Epithelial cell of esophagus (primary cell): ENCODE results near the gene ZMAT2.
"Not testable (repeated sequence)": the region's sequence is repeated elsewhere in the genome, so short reads cannot be mapped to it uniquely, and the experiment has no call there.

Experiments
- DNase-seq: peaks from one replicate; pipeline ENCODE4 v3.0.0; 2010; ENCODE audit warnings: low read depth
- H3K4me3 ChIP-seq: 2 replicates; pipeline ENCODE4 v1.5.1; 2011; ENCODE audit warnings: mild to moderate bottlenecking, low read length, control low read depth
- TF ChIP-seq, protein P1 (sequence below): IDR thresholded peaks from 2 replicates; pipeline ENCODE4 v1.5.1; 2011; ENCODE audit warnings: low read depth, mild to moderate bottlenecking, low read length, control low read depth, inconsistent platforms; ENCODE audit not compliant: insufficient read depth; ENCODE audit errors: missing control alignments

Gene ZMAT2

GRCh38 chr5:140690376-140690932 lies 9.8 kb upstream of the ZMAT2 start:
- H3K4me3 ChIP-seq = peak overlapping the region; percentile 85
- no peak for DNase-seq
- TF ChIP-seq, protein P1, sequence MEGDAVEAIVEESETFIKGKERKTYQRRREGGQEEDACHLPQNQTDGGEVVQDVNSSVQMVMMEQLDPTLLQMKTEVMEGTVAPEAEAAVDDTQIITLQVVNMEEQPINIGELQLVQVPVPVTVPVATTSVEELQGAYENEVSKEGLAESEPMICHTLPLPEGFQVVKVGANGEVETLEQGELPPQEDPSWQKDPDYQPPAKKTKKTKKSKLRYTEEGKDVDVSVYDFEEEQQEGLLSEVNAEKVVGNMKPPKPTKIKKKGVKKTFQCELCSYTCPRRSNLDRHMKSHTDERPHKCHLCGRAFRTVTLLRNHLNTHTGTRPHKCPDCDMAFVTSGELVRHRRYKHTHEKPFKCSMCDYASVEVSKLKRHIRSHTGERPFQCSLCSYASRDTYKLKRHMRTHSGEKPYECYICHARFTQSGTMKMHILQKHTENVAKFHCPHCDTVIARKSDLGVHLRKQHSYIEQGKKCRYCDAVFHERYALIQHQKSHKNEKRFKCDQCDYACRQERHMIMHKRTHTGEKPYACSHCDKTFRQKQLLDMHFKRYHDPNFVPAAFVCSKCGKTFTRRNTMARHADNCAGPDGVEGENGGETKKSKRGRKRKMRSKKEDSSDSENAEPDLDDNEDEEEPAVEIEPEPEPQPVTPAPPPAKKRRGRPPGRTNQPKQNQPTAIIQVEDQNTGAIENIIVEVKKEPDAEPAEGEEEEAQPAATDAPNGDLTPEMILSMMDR = no peak

GRCh38 chr5:140690941-140691924 lies 9.0 kb upstream of the ZMAT2 start, which contains the start of the genes HARS1 and HARS2:
Gene HARS1 (minus strand): TSS chr5:140691370. CDS start chr5:140691304, 66 bp downstream.
Gene HARS2 (plus strand): TSS chr5:140691455. CDS start chr5:140691649, 194 bp downstream.
- H3K4me3 ChIP-seq = peak within 1 kb of the TSS; percentile 85
- TF ChIP-seq, protein P1 = no peak
- DNase-seq = peak; percentile 98

- DNase-seq = no peak
- TF ChIP-seq, protein P1 = no peak
- no peak overlapping the region for H3K4me3 ChIP-seq
Measured at GRCh38 chr5:140694276-140694675, 6.0 kb upstream of the ZMAT2 start.

- H3K4me3 ChIP-seq = no peak overlapping the region
- no peak for DNase-seq
- TF ChIP-seq, protein P1 = no peak
Measured at GRCh38 chr5:140696891-140697492, 3.3 kb upstream of the ZMAT2 start.

DNA sequence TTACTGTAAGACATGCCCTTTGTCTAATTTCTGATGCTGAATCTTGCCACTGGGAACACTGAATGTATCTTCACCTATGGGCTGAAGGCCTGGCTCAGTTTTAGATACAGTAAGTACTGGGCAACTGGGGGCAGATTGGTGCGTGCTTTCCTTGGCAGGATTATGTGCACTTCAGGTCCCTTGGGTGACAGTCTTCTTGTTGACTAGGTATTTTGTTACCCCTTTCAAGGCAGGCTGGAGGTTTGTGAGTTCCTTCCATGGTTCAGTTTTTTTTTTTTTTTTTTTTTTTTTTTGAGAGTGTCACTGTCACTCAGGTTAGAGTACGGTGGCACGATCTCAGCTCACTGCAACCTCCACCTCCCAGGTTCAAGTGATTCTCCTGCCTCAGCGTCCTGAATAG lies 7.6 kb downstream of the ZMAT2 start:
- TF ChIP-seq, protein P1 = no peak
- no peak overlapping the region for H3K4me3 ChIP-seq
- no peak for DNase-seq

DNA sequence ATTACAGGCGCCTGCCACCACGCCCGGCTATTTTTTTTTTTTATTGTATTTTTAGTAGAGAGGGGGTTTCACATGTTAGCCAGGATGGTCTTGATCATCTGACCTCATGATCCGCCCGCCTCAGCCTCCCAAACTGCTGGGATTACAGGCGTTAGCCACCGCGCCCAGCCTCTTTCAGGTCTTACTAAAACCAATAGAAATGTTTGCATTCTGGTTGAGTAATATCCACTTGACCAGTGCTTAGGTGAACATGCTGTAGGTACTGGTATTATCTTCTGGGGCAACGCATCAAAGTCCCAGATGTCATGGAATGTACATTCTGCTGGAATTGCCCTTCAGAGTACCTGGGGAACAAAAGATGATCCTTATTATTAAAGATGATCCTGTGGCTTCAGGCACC lies 8.5 kb downstream of the ZMAT2 start:
- H3K4me3 ChIP-seq, DNase-seq: not testable (repeated sequence)

DNA sequence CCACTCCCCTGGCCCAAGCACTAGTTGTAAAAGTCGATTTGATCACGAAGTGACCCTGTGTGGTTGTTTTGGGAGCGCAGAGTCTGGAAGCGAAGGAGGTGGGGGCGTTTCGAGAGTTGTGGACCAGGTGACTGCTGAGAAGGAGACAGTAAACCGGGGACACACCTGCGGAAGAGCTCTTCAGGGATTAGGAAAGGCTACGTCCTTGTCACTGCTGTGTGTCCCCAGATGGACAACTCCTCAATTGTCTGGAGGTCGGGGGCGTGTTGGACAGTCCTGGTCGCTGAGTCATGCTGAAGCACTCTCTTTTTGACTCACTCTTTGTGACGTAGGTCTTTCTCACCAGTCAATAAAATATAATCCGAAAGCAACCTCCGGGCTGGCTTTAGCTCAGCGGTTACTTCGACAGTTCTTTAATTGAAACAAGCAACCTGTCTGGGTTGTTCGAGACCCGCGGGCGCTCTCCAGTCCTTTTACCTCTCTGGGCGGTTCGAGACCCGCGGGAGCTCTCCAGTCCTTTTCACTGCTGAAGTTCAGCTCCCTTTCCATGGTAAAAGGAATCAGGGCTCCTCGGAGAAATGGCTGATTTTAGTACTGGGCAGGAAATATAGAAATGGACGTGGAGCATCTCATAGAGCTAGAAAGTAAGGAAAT lies 10.8 kb downstream of the ZMAT2 start:
- TF ChIP-seq, protein P1 = no peak
- H3K4me3 ChIP-seq = peak overlapping the region; percentile 84
- DNase-seq = peak; percentile 97
